Activated CD8-positive, alpha-beta memory T cell treated with anti-CD3 and anti-CD28 coated beads, Interleukin-2, amount 50 U/mL, for 1 hour (primary cell): ENCODE data around the gene CAMTA1.
"Not testable (repeated sequence)": the region's sequence is repeated elsewhere in the genome, so short reads cannot be mapped to it uniquely, and the experiment has no call there.

Experiments
- DNase-seq: peaks from one replicate; pipeline ENCODE4 v3.0.0-alpha.2; 2020; ENCODE audit errors: extremely low read depth

The CAMTA1 gene, protein sequence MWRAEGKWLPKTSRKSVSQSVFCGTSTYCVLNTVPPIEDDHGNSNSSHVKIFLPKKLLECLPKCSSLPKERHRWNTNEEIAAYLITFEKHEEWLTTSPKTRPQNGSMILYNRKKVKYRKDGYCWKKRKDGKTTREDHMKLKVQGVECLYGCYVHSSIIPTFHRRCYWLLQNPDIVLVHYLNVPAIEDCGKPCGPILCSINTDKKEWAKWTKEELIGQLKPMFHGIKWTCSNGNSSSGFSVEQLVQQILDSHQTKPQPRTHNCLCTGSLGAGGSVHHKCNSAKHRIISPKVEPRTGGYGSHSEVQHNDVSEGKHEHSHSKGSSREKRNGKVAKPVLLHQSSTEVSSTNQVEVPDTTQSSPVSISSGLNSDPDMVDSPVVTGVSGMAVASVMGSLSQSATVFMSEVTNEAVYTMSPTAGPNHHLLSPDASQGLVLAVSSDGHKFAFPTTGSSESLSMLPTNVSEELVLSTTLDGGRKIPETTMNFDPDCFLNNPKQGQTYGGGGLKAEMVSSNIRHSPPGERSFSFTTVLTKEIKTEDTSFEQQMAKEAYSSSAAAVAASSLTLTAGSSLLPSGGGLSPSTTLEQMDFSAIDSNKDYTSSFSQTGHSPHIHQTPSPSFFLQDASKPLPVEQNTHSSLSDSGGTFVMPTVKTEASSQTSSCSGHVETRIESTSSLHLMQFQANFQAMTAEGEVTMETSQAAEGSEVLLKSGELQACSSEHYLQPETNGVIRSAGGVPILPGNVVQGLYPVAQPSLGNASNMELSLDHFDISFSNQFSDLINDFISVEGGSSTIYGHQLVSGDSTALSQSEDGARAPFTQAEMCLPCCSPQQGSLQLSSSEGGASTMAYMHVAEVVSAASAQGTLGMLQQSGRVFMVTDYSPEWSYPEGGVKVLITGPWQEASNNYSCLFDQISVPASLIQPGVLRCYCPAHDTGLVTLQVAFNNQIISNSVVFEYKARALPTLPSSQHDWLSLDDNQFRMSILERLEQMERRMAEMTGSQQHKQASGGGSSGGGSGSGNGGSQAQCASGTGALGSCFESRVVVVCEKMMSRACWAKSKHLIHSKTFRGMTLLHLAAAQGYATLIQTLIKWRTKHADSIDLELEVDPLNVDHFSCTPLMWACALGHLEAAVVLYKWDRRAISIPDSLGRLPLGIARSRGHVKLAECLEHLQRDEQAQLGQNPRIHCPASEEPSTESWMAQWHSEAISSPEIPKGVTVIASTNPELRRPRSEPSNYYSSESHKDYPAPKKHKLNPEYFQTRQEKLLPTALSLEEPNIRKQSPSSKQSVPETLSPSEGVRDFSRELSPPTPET (N-terminal part only)

DNA sequence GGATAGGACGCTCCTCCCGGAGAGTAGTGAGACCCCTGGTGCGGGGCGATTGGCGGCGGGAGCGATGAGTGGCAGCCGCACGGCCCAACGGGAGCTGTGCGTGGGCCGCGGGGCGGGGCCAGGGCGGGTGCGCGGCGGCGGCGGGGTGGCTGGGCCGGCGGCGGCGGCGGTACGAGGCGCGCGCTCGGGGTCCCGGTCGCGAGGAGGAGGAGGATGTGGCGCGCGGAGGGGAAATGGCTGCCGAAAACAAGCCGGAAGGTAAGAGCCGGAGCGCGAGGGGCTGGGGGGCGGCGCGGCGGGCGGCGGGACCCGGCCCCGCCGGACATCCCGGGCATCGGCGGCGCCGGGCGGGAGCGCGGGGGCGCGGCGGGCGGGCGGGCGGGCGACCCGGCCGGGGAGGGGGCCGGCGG, at the start of gene CAMTA1:
CAMTA1 (plus strand) TSS at position 137 of the 410 bp plus-strand sequence; CDS start at position 214, 77 bp downstream.
- DNase-seq = no peak

DNA sequence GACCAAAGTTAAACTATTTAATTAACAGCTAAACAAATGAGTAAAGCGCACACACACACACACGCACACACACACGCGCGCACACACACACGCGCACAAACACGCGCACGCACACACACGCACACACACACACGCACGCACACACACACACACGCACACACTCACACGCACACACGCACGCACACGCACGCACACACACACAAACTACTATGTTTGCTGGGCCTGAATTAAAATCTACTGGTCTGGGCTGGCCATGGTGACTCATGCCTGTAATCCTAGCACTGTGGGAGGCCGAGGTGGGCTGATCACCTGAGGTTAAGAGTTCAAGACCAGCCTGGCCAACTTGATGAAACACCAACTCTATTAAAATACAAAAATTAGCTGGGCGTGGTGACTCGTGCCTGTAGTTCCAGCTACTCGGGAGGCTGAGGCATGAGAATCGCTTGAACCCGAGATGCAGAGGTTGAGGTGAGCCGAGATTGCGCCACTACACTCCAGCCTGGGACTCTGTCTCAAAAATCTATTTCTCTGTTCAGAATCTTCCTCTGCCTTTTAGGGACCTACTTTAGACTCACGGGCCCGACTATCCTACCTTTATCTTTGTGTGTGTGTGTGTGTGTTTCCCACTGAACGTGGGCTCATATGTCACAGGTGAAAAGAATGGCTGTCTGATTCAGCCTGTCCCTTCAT, 46.1 kb upstream of the CAMTA1 start:
- no peak for DNase-seq

DNA sequence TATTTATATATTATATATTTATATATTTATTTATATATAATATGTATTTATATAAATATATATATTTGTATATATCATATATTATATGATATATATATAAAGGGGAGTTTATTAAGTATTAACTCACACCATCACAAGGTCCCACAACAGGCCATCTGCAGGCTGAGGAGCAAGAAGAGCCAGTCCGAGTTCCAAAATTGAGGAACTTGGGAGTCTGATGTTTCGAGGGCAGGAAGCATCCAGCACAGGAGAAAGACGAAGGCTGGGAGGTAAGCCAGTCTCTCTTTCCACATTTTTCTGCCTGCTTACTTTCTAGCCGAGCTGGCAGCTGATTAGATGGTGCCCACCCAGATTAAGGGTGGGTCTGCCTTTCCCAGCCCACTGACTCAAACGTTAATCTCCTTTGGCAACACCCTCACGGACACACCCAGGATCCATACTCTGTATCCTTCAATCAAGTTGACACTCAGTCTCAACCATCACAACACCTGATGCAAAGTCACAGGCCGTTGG, 42.5 kb upstream of the CAMTA1 start:
- not testable (repeated sequence) for DNase-seq

DNA sequence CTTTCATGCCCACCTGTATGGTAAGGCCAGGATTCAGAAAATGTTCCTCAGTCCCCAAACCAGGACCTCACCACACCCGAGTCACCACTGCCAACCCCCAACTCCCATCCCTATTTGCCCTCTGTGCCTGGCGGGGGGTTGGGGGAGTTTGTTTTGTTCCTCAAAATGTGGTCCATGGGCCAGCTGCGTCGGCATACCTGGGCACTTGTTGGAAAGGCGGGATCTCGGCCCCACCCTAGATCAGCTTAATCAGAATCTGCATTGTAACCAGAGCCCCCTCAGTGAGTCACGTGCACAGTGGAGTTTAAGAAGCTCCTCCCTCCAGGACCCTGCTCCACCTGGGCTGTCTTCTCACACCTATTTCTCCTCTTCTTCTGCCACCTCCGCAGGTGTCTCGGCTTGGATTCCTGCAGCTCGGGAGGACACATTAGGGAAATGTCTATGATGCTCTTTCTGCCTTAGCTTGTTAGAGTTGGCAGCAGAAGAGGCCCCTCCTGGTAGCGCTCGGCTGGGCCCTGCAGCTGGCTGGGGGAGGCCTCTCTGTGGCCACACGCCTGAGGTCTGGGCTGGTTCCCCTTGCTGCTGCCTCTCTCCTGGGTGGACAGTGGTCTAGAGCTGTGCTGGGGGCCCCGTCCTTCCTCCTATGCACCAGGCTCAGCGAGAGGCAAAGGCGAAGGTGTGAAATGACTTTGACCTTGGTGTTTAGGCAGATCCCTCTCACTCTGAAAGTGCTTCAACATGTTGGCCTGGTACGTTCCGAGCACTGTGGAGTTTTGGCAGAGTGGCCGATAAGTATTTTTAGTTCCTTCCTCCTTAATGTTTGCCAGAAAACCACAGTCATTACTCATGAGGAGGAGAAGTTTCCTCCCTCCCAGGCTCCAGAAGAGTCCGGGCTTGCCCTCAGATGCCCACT, 41.8 kb upstream of the CAMTA1 start:
- no peak for DNase-seq

DNA sequence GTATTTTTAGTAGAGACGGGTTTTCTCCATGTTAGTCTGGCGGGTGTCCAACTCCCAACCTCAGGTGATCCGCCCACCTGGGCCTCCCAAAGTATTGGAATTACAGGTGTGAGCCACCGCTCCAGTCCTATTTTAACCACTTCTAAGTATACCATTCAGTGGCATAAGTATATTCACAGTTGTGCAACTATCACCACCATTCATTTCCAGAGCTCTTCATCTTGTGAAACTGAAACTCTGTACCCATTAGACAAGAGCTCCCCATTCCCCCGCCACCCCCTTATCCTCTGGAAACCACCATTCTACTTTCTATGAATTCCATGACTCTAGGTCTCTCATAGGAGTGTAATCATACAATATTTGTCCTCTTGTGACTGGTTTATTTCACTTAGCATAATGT, 40.2 kb upstream of the CAMTA1 start:
- no peak for DNase-seq

DNA sequence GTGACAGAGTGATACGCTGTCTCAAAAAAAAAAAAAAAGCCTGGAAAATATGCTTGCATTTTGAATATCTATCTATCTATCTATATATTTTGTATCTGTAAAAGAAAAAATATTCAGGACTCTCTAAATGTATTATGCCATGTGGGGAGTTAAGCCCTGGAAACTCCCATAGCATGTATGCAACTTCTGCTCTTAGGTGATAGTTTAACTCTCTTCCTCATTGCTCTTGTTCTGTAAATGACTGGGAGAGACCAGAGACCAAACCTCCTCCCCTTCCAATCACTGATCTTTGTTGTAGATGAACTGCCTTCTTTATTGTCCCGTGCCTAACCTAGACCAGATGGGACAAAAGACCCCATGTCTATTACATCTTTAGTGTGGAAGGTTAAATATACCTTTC, 37.6 kb upstream of the CAMTA1 start:
- no peak for DNase-seq

DNA sequence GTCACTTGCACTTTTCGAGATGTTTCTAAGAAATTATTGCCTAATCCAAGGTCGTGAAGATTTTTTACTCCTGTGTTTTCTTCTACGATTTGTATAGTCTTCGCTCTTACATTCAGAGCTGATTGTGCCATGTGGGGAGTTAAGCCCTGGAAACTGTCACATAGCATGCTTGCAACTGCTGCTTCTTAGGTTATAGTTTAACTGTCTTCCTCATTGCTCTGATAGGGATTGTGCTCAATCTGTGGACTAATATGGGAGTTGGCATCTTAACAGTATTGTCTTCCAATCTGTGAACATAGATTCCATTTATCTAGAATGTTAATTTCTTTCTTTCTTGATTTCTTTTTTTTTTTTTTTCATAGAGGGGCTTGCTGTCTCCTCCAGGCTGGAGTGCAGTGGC, 34.8 kb upstream of the CAMTA1 start:
- no peak for DNase-seq

DNA sequence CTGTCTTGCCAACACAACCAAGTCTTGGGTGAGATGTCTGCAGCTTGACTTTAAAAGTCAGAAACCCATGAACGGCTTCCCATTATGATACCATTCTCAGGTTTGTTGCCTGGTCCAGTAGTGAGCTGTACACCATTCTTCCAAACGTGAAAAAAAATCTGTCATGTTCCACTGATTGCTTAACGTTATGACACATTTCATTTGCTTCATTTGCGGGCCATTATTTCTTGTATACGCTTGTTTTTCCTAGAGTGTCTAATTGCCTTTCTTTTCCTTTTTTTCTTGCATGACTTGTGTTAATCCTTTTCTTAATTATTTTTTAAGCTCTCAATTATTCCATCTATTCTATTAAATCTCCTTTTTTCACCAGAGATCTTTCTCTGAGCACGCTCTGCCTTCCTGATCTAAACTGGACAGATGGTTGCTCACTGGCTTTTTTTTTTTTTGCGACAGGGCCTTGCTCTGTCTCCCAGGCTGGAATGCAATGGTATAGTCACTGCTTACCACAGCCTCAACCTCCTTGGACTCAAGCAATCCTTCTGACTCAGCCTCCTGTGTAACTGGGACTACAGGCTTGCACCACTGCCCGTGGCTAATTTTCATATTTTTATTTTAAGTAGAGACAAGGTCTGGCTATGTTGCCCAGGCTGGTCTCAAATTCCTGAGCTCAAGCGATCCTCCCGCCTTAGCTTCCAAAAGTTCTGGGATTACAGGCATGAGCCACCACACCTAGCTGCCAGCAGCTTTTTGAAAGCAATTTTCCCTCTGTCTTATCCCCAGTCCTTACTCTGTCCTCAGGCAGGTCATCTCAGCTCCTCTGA, 31.7 kb upstream of the CAMTA1 start:
- DNase-seq = no peak

DNA sequence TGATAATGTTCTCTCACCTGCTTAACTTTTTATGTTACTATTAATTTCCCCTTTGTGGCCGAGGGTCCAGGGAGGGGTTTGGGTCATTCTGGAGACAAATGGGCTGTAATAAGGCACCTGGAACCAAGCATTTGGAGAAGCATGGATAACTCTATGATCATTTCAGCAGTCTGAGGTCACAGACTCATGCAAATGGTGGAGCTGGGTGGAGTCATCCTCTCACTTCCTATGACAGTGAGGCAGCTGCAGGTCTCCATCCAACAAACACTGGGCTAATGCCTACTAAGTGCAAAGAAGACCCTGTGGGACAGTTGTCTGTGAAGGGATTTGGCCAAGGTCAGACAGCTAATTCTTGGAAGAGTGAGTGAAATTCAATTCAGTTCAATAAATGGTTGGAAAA, 28.8 kb upstream of the CAMTA1 start:
- no peak for DNase-seq

DNA sequence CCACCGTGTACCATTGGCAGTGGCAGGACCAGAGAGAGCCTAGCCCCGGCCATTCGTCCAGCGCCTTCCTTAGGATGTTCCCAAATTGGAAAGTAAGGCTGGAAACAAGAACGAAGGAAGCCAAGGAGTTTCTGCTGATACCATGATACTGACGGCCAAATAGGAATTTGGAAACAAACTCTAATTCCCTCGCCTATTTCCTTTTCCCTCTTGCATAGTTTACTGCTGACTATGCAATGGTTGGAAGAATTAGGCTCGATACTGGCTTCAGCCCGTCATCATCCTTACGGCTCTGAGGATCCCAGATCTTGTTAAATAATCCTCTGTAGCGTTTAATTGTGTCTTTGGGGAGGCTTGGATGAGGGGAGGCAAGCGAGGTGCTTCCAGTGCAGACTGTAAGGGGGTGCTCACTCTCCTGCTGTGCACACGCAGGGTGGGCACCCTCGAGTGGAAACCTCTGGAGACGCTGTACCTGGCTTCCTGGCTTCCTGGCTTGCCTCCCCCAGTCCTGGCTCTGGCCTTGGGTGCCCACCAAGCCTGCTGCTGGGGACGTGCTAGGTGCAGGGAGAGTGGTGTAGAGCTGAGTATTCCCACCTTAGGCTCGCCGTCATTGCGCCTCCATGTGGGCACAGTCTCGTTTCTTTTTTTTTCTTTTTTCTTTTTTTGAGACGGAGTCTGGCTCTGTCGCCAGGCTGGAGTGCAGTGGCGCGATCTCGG, 27.4 kb upstream of the CAMTA1 start:
- DNase-seq = no peak

DNA sequence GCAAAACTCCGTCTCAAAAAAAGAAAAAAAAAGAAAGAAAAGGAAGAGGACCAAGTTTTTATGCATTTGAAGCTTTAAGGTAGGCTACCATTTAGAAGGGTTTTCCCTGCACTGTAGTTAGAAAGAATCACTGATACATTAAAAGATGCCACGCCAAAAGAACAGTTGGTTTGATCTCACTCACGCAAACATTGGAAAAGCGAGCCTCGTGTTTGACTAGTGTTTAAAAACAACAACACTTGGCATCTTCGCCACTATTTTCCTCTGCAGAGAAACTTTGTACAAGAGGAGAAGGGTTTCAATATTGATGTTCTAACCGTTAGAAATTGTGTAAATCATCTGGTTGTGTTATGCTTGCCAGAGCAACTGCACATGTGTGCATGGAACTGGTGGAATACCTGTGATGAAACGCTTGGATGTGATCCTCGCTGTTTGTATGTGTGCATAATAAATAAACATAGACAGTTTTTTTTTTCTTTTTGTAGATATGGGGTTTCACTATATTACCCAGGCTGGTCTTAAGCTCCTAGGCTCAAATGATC, 24.0 kb upstream of the CAMTA1 start:
- DNase-seq = no peak

DNA sequence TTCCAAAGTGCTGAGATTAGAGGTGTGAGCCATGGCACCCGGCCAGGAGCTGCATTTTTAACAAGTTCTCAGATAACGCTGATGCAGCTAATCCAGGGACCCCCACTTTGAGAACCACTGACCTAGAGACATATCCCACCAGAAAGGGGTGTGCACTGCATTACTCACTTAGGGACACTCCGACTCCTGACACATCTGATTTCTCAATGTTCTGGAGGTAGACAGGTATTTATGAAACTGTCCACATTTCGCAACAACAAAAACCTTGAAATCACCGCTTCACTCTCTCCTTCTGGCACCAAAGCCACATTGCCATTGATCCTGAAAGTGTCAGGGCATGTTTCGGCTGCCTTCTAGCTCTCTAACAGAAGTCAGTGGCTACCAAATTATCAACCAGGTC, 23.2 kb upstream of the CAMTA1 start:
- no peak for DNase-seq

DNA sequence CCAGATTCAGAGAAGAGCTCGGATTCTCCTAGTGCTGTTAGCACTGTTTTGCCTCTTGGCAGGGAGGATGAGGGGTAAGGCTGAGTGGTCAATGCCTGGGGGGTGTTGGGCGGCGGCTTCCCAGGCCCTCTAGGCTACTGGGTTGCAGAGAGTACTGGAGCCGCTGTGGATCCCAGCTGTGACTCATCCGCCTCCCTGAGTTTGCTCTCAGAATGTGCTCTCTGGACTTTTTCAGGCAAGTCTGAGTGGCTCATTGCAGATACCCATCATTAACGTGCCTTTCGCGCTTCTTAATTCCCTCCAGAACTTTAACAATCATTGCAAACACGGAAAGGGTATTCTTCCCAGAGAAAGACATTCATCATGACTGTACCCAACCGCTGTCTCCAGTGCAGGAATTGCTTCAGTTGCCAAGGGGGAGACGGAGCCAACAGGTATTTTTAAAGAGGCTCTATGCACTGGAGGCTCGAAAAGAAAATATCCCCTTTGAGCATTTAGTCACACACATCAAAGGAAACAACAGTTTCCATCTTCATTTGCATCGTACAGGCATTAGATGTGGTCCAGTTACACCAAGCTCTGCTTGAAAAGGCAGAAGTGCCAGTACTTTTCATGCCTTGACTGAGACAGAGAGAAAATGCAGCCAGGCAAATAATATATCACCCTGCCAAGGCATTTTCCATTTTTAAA, 14.4 kb upstream of the CAMTA1 start:
- no peak for DNase-seq

DNA sequence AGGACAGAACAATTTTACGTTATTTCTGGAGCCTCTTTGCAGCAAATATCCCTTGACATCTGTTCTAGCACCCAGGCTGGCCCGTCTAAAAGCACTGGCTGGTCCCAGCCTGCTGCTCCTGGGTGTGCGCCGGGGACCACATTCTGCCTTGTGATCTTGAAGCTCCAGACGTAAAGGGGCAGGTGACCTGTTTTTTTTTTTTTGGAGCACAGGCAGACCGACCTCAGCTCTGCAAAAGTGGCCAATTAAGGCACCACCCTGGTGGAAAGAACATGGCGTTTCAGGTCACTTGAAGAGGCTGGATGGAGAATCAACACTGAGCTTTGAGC, 13.8 kb upstream of the CAMTA1 start:
- no peak for DNase-seq

DNA sequence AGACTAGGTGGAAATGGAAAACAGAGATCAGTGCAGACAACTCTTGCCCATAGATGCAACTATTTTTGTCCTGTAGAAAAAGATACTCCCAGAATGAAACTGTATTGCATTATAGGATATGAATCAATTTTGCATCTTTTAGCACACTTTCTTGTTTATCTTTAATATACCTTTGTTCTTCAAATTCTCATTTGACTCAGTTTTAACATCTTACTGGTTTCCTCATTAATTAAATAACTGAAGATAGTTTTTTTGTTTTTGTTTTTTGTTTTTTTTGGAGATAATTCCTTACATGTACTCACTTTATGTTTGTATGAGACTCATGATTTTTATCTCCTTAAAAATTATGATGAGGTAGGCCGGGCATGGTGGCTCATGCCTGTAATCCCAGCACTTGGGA, 10.9 kb upstream of the CAMTA1 start:
- no peak for DNase-seq

DNA sequence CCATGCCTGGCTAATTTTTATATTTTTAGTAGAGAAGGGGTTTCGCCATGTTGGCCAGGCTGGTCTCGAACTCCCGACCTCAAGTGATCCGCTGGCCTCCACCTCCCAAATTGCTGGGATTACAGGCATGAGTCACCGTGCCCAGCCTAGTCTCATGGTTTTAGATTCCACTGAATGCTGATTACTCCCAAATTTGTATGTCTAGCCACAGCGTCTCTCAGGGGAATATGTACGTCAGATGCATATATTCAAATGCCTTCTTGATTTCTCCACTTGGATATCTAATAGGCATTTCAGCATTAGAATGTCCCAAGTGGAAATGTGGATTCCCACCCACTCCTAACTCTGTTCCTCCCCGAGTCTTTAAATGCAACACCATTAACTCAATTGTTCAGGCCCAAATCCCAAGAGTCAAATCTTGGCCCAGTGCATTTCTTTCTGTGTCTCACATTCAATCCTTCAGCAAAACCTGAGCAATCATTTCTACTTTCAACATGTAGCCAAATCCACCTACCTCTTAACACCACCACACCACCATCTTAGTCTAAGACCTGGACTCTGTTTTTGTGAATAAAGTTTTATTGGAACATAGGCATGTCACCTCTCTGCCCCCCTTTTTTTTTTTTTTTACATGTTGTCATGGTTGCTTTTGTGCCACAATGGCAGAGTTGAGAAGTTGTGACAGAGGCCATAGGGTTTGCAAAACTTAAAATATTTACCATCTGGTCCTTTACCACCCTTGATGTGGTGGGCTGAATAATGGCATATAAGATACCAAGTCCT, 9.8 kb upstream of the CAMTA1 start:
- DNase-seq = no peak

DNA sequence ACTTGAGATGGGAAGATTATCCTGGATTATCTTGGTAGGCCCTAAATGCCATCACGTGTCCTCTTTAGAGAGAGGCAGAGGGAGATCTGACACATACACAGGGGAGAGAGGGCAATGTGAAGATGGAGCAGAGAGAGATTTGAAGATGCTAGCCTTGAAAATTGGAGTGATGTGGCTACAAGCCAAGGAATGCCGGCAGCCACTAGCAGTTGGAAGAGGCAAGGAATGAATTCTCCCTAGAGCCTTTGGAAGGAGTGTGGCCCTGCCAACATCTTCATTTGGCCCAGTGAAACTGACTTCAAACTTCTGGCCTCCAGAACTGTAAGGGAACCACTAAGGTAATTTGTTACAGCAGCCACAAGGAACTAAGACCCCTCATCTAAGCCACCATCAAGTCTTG, 8.9 kb upstream of the CAMTA1 start:
- DNase-seq = no peak
